DMS79 (cell line): ENCODE results near the gene FUT8.
A peak's percentile ranks its signal among the peaks of the same experiment; 100 is the strongest.

ENCODE experiments used
- DNase-seq: peaks from one replicate; lab custom pipeline; 2025; lab: John Stamatoyannopoulos, UW

Gene FUT8

GRCh38 chr14:65412032-65412846, at the start of gene FUT8:
Gene FUT8, plus strand, starts transcription at chr14:65412730. Its CDS starts 148,834 bp downstream, at chr14:65561564.
- DNase-seq, result peak; percentile 96

GRCh38 chr14:65366802-65367565, 45.5 kb upstream of the FUT8 start:
- no peak for DNase-seq

- no peak for DNase-seq
Observed at GRCh38 chr14:65369560-65369959, 43.0 kb upstream of the FUT8 start.

GRCh38 chr14:65370801-65371248, 41.7 kb upstream of the FUT8 start:
- DNase-seq, result no peak

- DNase-seq, result no peak
Observed at GRCh38 chr14:65371784-65372183, 40.7 kb upstream of the FUT8 start.

- peak; percentile 30 for DNase-seq
Observed at GRCh38 chr14:65373016-65373670, 39.4 kb upstream of the FUT8 start.

GRCh38 chr14:65373671-65374039, 38.9 kb upstream of the FUT8 start:
- DNase-seq, result peak; percentile 28

- no peak for DNase-seq
Observed at GRCh38 chr14:65377576-65377975, 35.0 kb upstream of the FUT8 start.

- no peak for DNase-seq
Observed at GRCh38 chr14:65382586-65382985, 29.9 kb upstream of the FUT8 start.

- no peak for DNase-seq
Observed at GRCh38 chr14:65387171-65387570, 25.4 kb upstream of the FUT8 start.

- DNase-seq, result no peak
Observed at GRCh38 chr14:65387628-65388027, 24.9 kb upstream of the FUT8 start.

- DNase-seq, result no peak
Observed at GRCh38 chr14:65392296-65392695, 20.2 kb upstream of the FUT8 start.

- no peak for DNase-seq
Observed at GRCh38 chr14:65396082-65396910, 16.2 kb upstream of the FUT8 start.

GRCh38 chr14:65403231-65403630, 9.3 kb upstream of the FUT8 start:
- no peak for DNase-seq

GRCh38 chr14:65408113-65408512, 4.4 kb upstream of the FUT8 start:
- no peak for DNase-seq

GRCh38 chr14:65410640-65411039, 1.9 kb upstream of the FUT8 start:
- no peak for DNase-seq

- peak; percentile 91 for DNase-seq
Observed at GRCh38 chr14:65411656-65412031, 886 bp upstream of the FUT8 start.

- DNase-seq, result peak; percentile 88
Observed at GRCh38 chr14:65412856-65413738, 567 bp downstream of the FUT8 start.

GRCh38 chr14:65413739-65414045, 1.2 kb downstream of the FUT8 start:
- no peak for DNase-seq

GRCh38 chr14:65414961-65415589, 2.5 kb downstream of the FUT8 start:
- no peak for DNase-seq

GRCh38 chr14:65415613-65416012, 3.1 kb downstream of the FUT8 start:
- no peak for DNase-seq
